IMR-90 (cell line): ENCODE results near the gene ZNF366. TPM values are rescaled to one million over a fixed set of nuclear protein-coding genes. Genes with fewer than 3 reads are reported as not detected.

Experiments
- ATAC-seq: fragments of 200-7000 bp; cut with Tn5 transposase; 2 replicates; pipeline ENCODE4 v1.9.1; 2020; ENCODE audit warnings: low read depth, mild to moderate bottlenecking, moderate library complexity
- BruUV-seq: library from RNA; stranded (reverse); fragments of 400-500 nt; replicated peaks from 2 replicates; lab custom pipeline; 2021; lab: Mats Ljungman, UMichigan
- CTCF ChIA-PET: fragments of 300-600 bp; formaldehyde crosslinking; extraction: SDS; loops from one replicate; lab custom pipeline; 2021; ENCODE audit warnings: antibody characterized with exemption; lab: Yijun Ruan, JAX
- POLR2A ChIA-PET: fragments of 300-600 bp; sonication (Branson Sonifier 250); formaldehyde crosslinking; loops from one replicate; lab custom pipeline; 2022; ENCODE audit warnings: antibody characterized with exemption; ENCODE audit not compliant: unreplicated experiment; lab: Charles Lee
- DNase-seq: peaks from one replicate; pipeline ENCODE4 v3.0.0; 2013
- H2AFZ ChIP-seq: replicated peaks from 2 replicates; pipeline ENCODE3; 2013; ENCODE audit warnings: low read length, mild to moderate bottlenecking; ENCODE audit not compliant: poor library complexity
- H2AK5ac ChIP-seq: 2 replicates; pipeline ENCODE4 v1.6.1; 2013; ENCODE audit warnings: low read depth, low read length, inconsistent platforms
- H2AK9ac ChIP-seq: replicated peaks from 2 replicates; pipeline ENCODE3; 2013; ENCODE audit warnings: mild to moderate bottlenecking, low read depth, low read length, moderate library complexity; ENCODE audit not compliant: poor library complexity
- H2BK120ac ChIP-seq: 2 replicates; pipeline ENCODE4 v1.6.1; 2013; ENCODE audit warnings: low read depth, low read length, inconsistent platforms
- H2BK15ac ChIP-seq: 3 replicates; pipeline ENCODE4 v1.6.1; 2013; ENCODE audit warnings: low read depth, low read length, inconsistent platforms
- H2BK20ac ChIP-seq: 2 replicates; pipeline ENCODE4 v1.6.1; 2013; ENCODE audit warnings: low read depth, mild to moderate bottlenecking, inconsistent platforms, low read length, moderate library complexity
- H2BK5ac ChIP-seq: 2 replicates; pipeline ENCODE4 v1.6.1; 2013; ENCODE audit warnings: mild to moderate bottlenecking, low read depth, low read length, inconsistent platforms; ENCODE audit not compliant: poor library complexity, severe bottlenecking
- H3K14ac ChIP-seq: replicated peaks from 2 replicates; pipeline ENCODE4 v1.6.1; 2013; ENCODE audit warnings: low read depth, low read length, inconsistent platforms
- H3K18ac ChIP-seq: 2 replicates; pipeline ENCODE4 v1.6.1; 2013; ENCODE audit warnings: low read depth, low read length, control low read depth
- H3K23ac ChIP-seq: 2 replicates; pipeline ENCODE4 v1.6.1; 2013; ENCODE audit warnings: low read depth, low read length, inconsistent platforms
- H3K27ac ChIP-seq: 2 replicates; pipeline ENCODE4 v1.5.1; 2013; ENCODE audit warnings: mild to moderate bottlenecking, control low read depth, low read length; ENCODE audit not compliant: insufficient read depth
- H3K27me3 ChIP-seq: 2 replicates; pipeline ENCODE4 v1.6.1; 2013; ENCODE audit warnings: low read length; ENCODE audit not compliant: control insufficient read depth, insufficient read depth
- H3K36me3 ChIP-seq: 2 replicates; pipeline ENCODE4 v1.6.1; 2013; ENCODE audit warnings: low read length, mixed read lengths; ENCODE audit not compliant: control insufficient read depth, insufficient read depth
- H3K4ac ChIP-seq: 2 replicates; pipeline ENCODE4 v1.6.1; 2013; ENCODE audit warnings: low read depth, low read length, inconsistent platforms
- H3K4me1 ChIP-seq: 2 replicates; pipeline ENCODE4 v1.6.1; 2013; ENCODE audit warnings: low read length, mixed read lengths; ENCODE audit not compliant: control insufficient read depth, insufficient read depth
- H3K4me2 ChIP-seq: 2 replicates; pipeline ENCODE4 v1.6.1; 2013; ENCODE audit warnings: low read depth, mild to moderate bottlenecking, control low read depth, low read length, moderate library complexity
- H3K4me3 ChIP-seq: 2 replicates; pipeline ENCODE4 v1.5.1; 2013; ENCODE audit warnings: low read depth, mild to moderate bottlenecking, control low read depth, low read length, moderate library complexity; ENCODE audit not compliant: insufficient read depth
- H3K56ac ChIP-seq: 2 replicates; pipeline ENCODE4 v1.6.1; 2013; ENCODE audit warnings: low read length, inconsistent platforms; ENCODE audit not compliant: insufficient read depth; ENCODE audit errors: extremely low read depth
- H3K79me1 ChIP-seq, 2 experiments: 2 replicates each; pipeline ENCODE4 v1.6.1; 2013; ENCODE audit warnings: low read length in 2 of 2, inconsistent platforms in 1 of 2, low read depth in 1 of 2
- H3K9ac ChIP-seq: 2 replicates; pipeline ENCODE4 v1.6.1; 2013; ENCODE audit warnings: low read depth, low read length, control low read depth
- H3K9me1 ChIP-seq: 2 replicates; pipeline ENCODE4 v1.6.1; 2013; ENCODE audit warnings: low read length, inconsistent platforms; ENCODE audit not compliant: insufficient read depth
- H3K9me3 ChIP-seq: 2 replicates; pipeline ENCODE4 v1.6.1; 2013; ENCODE audit warnings: low read length; ENCODE audit not compliant: control insufficient read depth, insufficient read depth
- H4K20me1 ChIP-seq: 2 replicates; pipeline ENCODE4 v1.6.1; 2013; ENCODE audit warnings: low read length, inconsistent platforms; ENCODE audit not compliant: insufficient read depth
- H4K5ac ChIP-seq: 2 replicates; pipeline ENCODE4 v1.6.1; 2013; ENCODE audit warnings: mild to moderate bottlenecking, low read depth, low read length, control low read depth
- H4K8ac ChIP-seq, 2 experiments: 2 replicates each; pipeline ENCODE4 v1.6.1; 2013; ENCODE audit warnings: low read depth in 2 of 2, low read length in 2 of 2, control low read depth in 1 of 2, inconsistent platforms in 1 of 2
- H4K91ac ChIP-seq: 2 replicates; pipeline ENCODE4 v1.6.1; 2013; ENCODE audit warnings: low read depth, low read length, inconsistent platforms; ENCODE audit not compliant: insufficient read depth
- BHLHE40 ChIP-seq: fragments of 150-350 bp; IDR thresholded peaks from 2 replicates; pipeline ENCODE4 v1.6.1; 2016; ENCODE audit warnings: mild to moderate bottlenecking, low read depth, low read length
- FOS ChIP-seq: fragments of 150-350 bp; IDR thresholded peaks from 2 replicates; pipeline ENCODE4 v1.6.1; 2016; ENCODE audit warnings: low read depth, low read length
- MAZ ChIP-seq: IDR thresholded peaks from 2 replicates; pipeline ENCODE4 v1.6.1; 2012; ENCODE audit warnings: low read depth, mild to moderate bottlenecking, low read length, improper control_type of control experiment, moderate library complexity, borderline replicate concordance
- MXI1 ChIP-seq: IDR thresholded peaks from 2 replicates; pipeline ENCODE4 v1.6.1; 2012; ENCODE audit warnings: low read depth, mild to moderate bottlenecking, low read length, moderate library complexity, borderline replicate concordance
- RAD21 ChIP-seq: IDR thresholded peaks from 2 replicates; pipeline ENCODE4 v1.6.1; 2012; ENCODE audit warnings: low read length, improper control_type of control experiment
- SMC3 ChIP-seq: fragments of 150-350 bp; IDR thresholded peaks from 2 replicates; pipeline ENCODE4 v1.6.1; 2016; ENCODE audit warnings: low read depth, mild to moderate bottlenecking, antibody characterized with exemption, low read length, moderate library complexity
- WGBS, 2 experiments: methylation state at CpG; one replicate each; pipeline versions ENCODE4 v1.1.5 to v1.1.7; 2013; ENCODE audit warnings: missing lambda C conversion rate in 2 of 2; ENCODE audit not compliant: insufficient read length in 1 of 2; ENCODE audit errors: extremely low coverage in 2 of 2; 5-methylcytosine and 5-hydroxymethylcytosine counted together
- dilution Hi-C: fragments of 300-500 bp; cut with HindIII; formaldehyde crosslinking; loops from one replicate; pipeline ENCODE4 v1.14.3; 2018; ENCODE audit warnings: low sequenced_read_pairs; ENCODE audit not compliant: unreplicated experiment
- in situ Hi-C: fragments of 300-500 bp; cut with MboI; formaldehyde crosslinking; loops from 3 replicates; pipeline ENCODE4 v1.14.3; 2019; ENCODE audit warnings: low sequenced_read_pairs, inconsistent platforms, mixed read lengths
- intact Hi-C: fragments of 100-400 bp; cut with micrococcal nuclease; formaldehyde crosslinking; loops from 2 replicates; pipeline ENCODE4 v1.10.0; 2022
- polyA plus RNA-seq, 3 experiments: library from polyadenylated mRNA; depleted of rRNA; stranded (reverse); fragments of >200 nt; gene quantifications; 2 replicates each; pipeline ENCODE4 v1.2.3, GENCODE V29; 2012; ENCODE audit warnings: low replicate concordance in 1 of 3
- total RNA-seq: library from RNA; depleted of rRNA; stranded (reverse); fragments of >200 nt; gene quantifications from 2 replicates; pipeline ENCODE4 v1.2.3, GENCODE V29; 2012

ZNF366 gene
- total and polyA plus RNA-seq, 2 of the 4 experiments (the other 2 are of a cell fraction), result not detected

GRCh38 chr5:72436796-72437471, 70.3 kb downstream of the ZNF366 start:
- CTCF ChIA-PET, result interaction anchor here (0.9 kb wide), 1 partner anchor 34 kb away, joined by 3 read pairs; no protein-coding TSS in a partner anchor
- H3K27me3 ChIP-seq, result no peaks in the 10 kb centered on the region

More at GRCh38 chr5:72436796-72437471, 70.3 kb downstream of the ZNF366 start:
- Histone ChIP-seq H2BK120ac (no peak overlapping the region; the same call in 1 of the 2 replicates), H3K9me3 (no peaks in the 10 kb centered on the region), H3K4me2 (no peak overlapping the region), H2BK20ac (peak overlapping the region; percentile 27; the same call in 1 of the 2 replicates), H4K20me1 (no peaks in the 10 kb centered on the region), H2BK5ac (no peak overlapping the region), H3K14ac (peak overlapping the region; percentile 44; the same call in 1 of the 2 replicates), H3K4ac (peak overlapping the region; percentile 58), H3K23ac (no peak overlapping the region), H3K4me1 (peaks cover 8% of the 10 kb centered on the region), H3K9ac (no peak overlapping the region), H3K27ac (no peak overlapping the region), H3K18ac (no peak overlapping the region), H4K5ac (no peak overlapping the region), H2AFZ (no peak overlapping the region), H3K79me1 (no peaks in the 10 kb centered on the region), H4K91ac (no peak overlapping the region; the same call in none of the 2 replicates), H3K4me3 (no peak overlapping the region), H3K36me3 (no peaks in the 10 kb centered on the region), H2AK5ac (peak overlapping the region; percentile 20; the same call in 1 of the 2 replicates), H3K9me1 (no peaks in the 10 kb centered on the region; the same call in 1 of the 2 replicates), H3K56ac (no peak overlapping the region), H2BK15ac (peak overlapping the region; percentile 32; the same call in 1 of the 3 replicates), H2AK9ac (peak overlapping the region; percentile 13), H4K8ac (no peak overlapping the region)
- intact Hi-C loops (no loop called here), dilution Hi-C loops (no loop called here), in situ Hi-C loops (no loop called here)
- no CpG with 5 or more reads among the region's 3 CpGs for WGBS, 2 experiments
- POLR2A ChIA-PET, result no interaction called here
- peak; percentile 77 for ATAC-seq
- DNase-seq, result peak; percentile 36
- TF ChIP-seq RAD21 (no peak), BHLHE40 (no peak), MXI1 (no peak), MAZ (no peak), FOS (no peak), SMC3 (no peak)
- no TSS peak for BruUV-seq
